ENCODE measurements around the gene CCSER1. TPM values are rescaled to one million over a fixed set of nuclear protein-coding genes. Genes with fewer than 3 reads are reported as not detected.
"Not testable (repeated sequence)": the region's sequence is repeated elsewhere in the genome, so short reads cannot be mapped to it uniquely, and the experiment has no call there.

The CCSER1 gene
- total RNA-seq, 1 experiment from 2014 or later, result 5.9 TPM

- BruUV-seq (replicated peaks), result no TSS peak
- Histone ChIP-seq H3K9me3 (ENCODE audit: insufficient read depth, low read depth) (no peaks in the 10 kb centered on the region), H3K4me2 (no peak overlapping the region), H3K9me2 (ENCODE audit: insufficient read depth) (no peaks in the 10 kb centered on the region), H2AFZ (no peak overlapping the region), H3K27me3 (ENCODE audit: insufficient read depth, low read depth) (no peaks in the 10 kb centered on the region), H3F3A (ENCODE audit: insufficient read depth, low read depth) (no peaks in the 10 kb centered on the region), H3K79me2 (ENCODE audit: low read depth) (no peaks in the 10 kb centered on the region), H3K27ac (no peak overlapping the region), H3K4me3 (no peak overlapping the region), H3K36me3 (ENCODE audit: low read depth) (no peaks in the 10 kb centered on the region), H4K20me1 (ENCODE audit: insufficient read depth) (no peaks in the 10 kb centered on the region), H3K4me1 (replicated peaks; ENCODE audit: insufficient read depth) (no peaks in the 10 kb centered on the region)
- DNase-seq, result no peak
- TF ChIP-seq EZH2 (IDR thresholded peaks at IDR 0.05; ENCODE audit: low read depth) (no peak), CTCF (conservative IDR thresholded peaks at IDR 0.05) (no peak)
- intact Hi-C loops (cut with micrococcal nuclease; ENCODE audit: unreplicated experiment), result no loop called here
- ChIA-PET CTCF (no interaction called here), POLR2A (ENCODE audit: unreplicated experiment) (no interaction called here)
These were observed 562.5 kb downstream of the CCSER1 start for GRCh38 chr4:90689739-90690138.

GRCh38 chr4:90695411-90695810 lies 568.2 kb downstream of the CCSER1 start:
- Histone ChIP-seq H3K27me3 (ENCODE audit: insufficient read depth, low read depth) (no peaks in the 10 kb centered on the region), H3K9me3 (ENCODE audit: insufficient read depth, low read depth) (no peaks in the 10 kb centered on the region), H4K20me1 (ENCODE audit: insufficient read depth) (no peaks in the 10 kb centered on the region), H3K4me1 (replicated peaks; ENCODE audit: insufficient read depth) (no peaks in the 10 kb centered on the region), H3K4me2 (no peak overlapping the region), H3K4me3 (no peak overlapping the region), H2AFZ (no peak overlapping the region), H3K79me2 (ENCODE audit: low read depth) (no peaks in the 10 kb centered on the region), H3K27ac (no peak overlapping the region), H3K9me2 (ENCODE audit: insufficient read depth) (no peaks in the 10 kb centered on the region), H3K36me3 (ENCODE audit: low read depth) (no peaks in the 10 kb centered on the region), H3F3A (ENCODE audit: insufficient read depth, low read depth) (no peaks in the 10 kb centered on the region)
- POLR2A ChIA-PET (ENCODE audit: unreplicated experiment), result no interaction called here
- TF ChIP-seq CTCF (conservative IDR thresholded peaks at IDR 0.05) (no peak), EZH2 (IDR thresholded peaks at IDR 0.05; ENCODE audit: low read depth) (no peak)
- no peak for DNase-seq
- CTCF ChIA-PET, result no interaction called here
- BruUV-seq (replicated peaks), result no TSS peak
- intact Hi-C loops (cut with micrococcal nuclease; ENCODE audit: unreplicated experiment), result no loop called here

GRCh38 chr4:90705501-90705900 lies 578.3 kb downstream of the CCSER1 start:
- H3K79me2 ChIP-seq (ENCODE audit: low read depth); intact Hi-C loops (cut with micrococcal nuclease; ENCODE audit: unreplicated experiment); H3F3A ChIP-seq (ENCODE audit: insufficient read depth, low read depth); H3K27me3 ChIP-seq (ENCODE audit: insufficient read depth, low read depth); H3K9me3 ChIP-seq (ENCODE audit: insufficient read depth, low read depth); H2AFZ ChIP-seq; H3K4me1 ChIP-seq (replicated peaks; ENCODE audit: insufficient read depth); H3K27ac ChIP-seq; BruUV-seq (replicated peaks); H3K4me2 ChIP-seq; H3K4me3 ChIP-seq; DNase-seq; CTCF ChIA-PET; POLR2A ChIA-PET (ENCODE audit: unreplicated experiment); H3K36me3 ChIP-seq (ENCODE audit: low read depth); H3K9me2 ChIP-seq (ENCODE audit: insufficient read depth); H4K20me1 ChIP-seq (ENCODE audit: insufficient read depth): not testable (repeated sequence)

- POLR2A ChIA-PET (ENCODE audit: unreplicated experiment), result no interaction called here
- no peak overlapping the region for H2AFZ ChIP-seq
- no peaks in the 10 kb centered on the region for H3K4me1 ChIP-seq (replicated peaks; ENCODE audit: insufficient read depth)
- no peaks in the 10 kb centered on the region for H3K9me2 ChIP-seq (ENCODE audit: insufficient read depth)
- H3K4me2 ChIP-seq, result no peak overlapping the region
- DNase-seq, result no peak
- BruUV-seq (replicated peaks), result no TSS peak
- no peak overlapping the region for H3K4me3 ChIP-seq
- no peaks in the 10 kb centered on the region for H4K20me1 ChIP-seq (ENCODE audit: insufficient read depth)
- H3K27me3 ChIP-seq (ENCODE audit: insufficient read depth, low read depth), result no peaks in the 10 kb centered on the region
- no peaks in the 10 kb centered on the region for H3K79me2 ChIP-seq (ENCODE audit: low read depth)
- intact Hi-C loops (cut with micrococcal nuclease; ENCODE audit: unreplicated experiment), result no loop called here
- H3F3A ChIP-seq (ENCODE audit: insufficient read depth, low read depth), result no peaks in the 10 kb centered on the region
- CTCF ChIA-PET, result no interaction called here
- TF ChIP-seq CTCF (conservative IDR thresholded peaks at IDR 0.05), result no peak
- TF ChIP-seq EZH2 (IDR thresholded peaks at IDR 0.05; ENCODE audit: low read depth), result no peak
- H3K9me3 ChIP-seq (ENCODE audit: insufficient read depth, low read depth), result no peaks in the 10 kb centered on the region
- H3K36me3 ChIP-seq (ENCODE audit: low read depth), result no peaks in the 10 kb centered on the region
- no peak overlapping the region for H3K27ac ChIP-seq
These were observed 588.0 kb downstream of the CCSER1 start for GRCh38 chr4:90715242-90715641.

All from PC-9 (cell line).